Forelimb muscle (tissue), 1 donor: Measurements from ENCODE around the gene EPHA4. TPM values are rescaled to one million over a fixed set of nuclear protein-coding genes. Genes with fewer than 3 reads are reported as not detected.

Source experiments
- DNase-seq: peaks from one replicate; pipeline ENCODE4 v3.0.0-alpha.2; 2013; ENCODE audit warnings: low read depth
- polyA plus RNA-seq: library from polyadenylated mRNA; unstranded; fragments of 120-200 nt; gene quantifications from one replicate; pipeline ENCODE4 v1.2.1, GENCODE V29; 2013; ENCODE audit not compliant: insufficient read length

The EPHA4 gene
- polyA plus RNA-seq, 1 donor, result 8.7 TPM

- no peak for DNase-seq
Measured at GRCh38 chr2:221442128-221442527, 130.0 kb downstream of the EPHA4 start.

- DNase-seq, result no peak
Measured at GRCh38 chr2:221439761-221440479, 132.2 kb downstream of the EPHA4 start.

- DNase-seq, result no peak
Measured at GRCh38 chr2:221437056-221437455, 135.0 kb downstream of the EPHA4 start.

- DNase-seq, result no peak
Measured at GRCh38 chr2:221435171-221435570, 136.9 kb downstream of the EPHA4 start.

- no peak for DNase-seq
Measured at GRCh38 chr2:221434142-221434541, 138.0 kb downstream of the EPHA4 start.

- DNase-seq, result no peak
Measured at GRCh38 chr2:221431477-221431876, 140.6 kb downstream of the EPHA4 start.

GRCh38 chr2:221429741-221430491 lies 142.2 kb downstream of the EPHA4 start:
- DNase-seq, result no peak

GRCh38 chr2:221428896-221429295 lies 143.2 kb downstream of the EPHA4 start:
- DNase-seq, result no peak

- no peak for DNase-seq
Measured at GRCh38 chr2:221426929-221427328, 145.2 kb downstream of the EPHA4 start.

- DNase-seq, result no peak
Measured at GRCh38 chr2:221425891-221426290, 146.2 kb downstream of the EPHA4 start.

- DNase-seq, result no peak
Measured at GRCh38 chr2:221425353-221425752, 146.8 kb downstream of the EPHA4 start.

GRCh38 chr2:221423210-221423804 lies 148.8 kb downstream of the EPHA4 start:
- DNase-seq, result no peak

- DNase-seq, result no peak
Measured at GRCh38 chr2:221422516-221423209, 149.4 kb downstream of the EPHA4 start.

- no peak for DNase-seq
Measured at GRCh38 chr2:221420245-221420644, 151.9 kb downstream of the EPHA4 start.

- DNase-seq, result no peak
Measured at GRCh38 chr2:221415789-221416188, 156.3 kb downstream of the EPHA4 start.

GRCh38 chr2:221412978-221413377 lies 159.1 kb downstream of the EPHA4 start:
- DNase-seq, result no peak

GRCh38 chr2:221410487-221410886 lies 161.6 kb downstream of the EPHA4 start:
- DNase-seq, result no peak

GRCh38 chr2:221407765-221408164 lies 164.3 kb downstream of the EPHA4 start:
- no peak for DNase-seq

- DNase-seq, result no peak
Measured at GRCh38 chr2:221405521-221405920, 166.6 kb downstream of the EPHA4 start.

- DNase-seq, result no peak
Measured at GRCh38 chr2:221402072-221402471, 170.0 kb downstream of the EPHA4 start.

- DNase-seq, result no peak
Measured at GRCh38 chr2:221400411-221400810, 171.7 kb downstream of the EPHA4 start.

- no peak for DNase-seq
Measured at GRCh38 chr2:221399183-221399582, 172.9 kb downstream of the EPHA4 start.
